ENCODE results near the gene ENTREP3. TPM values are rescaled to one million over a fixed set of nuclear protein-coding genes. Genes with fewer than 3 reads are reported as not detected.
A peak's percentile ranks its signal among the peaks of the same experiment; 100 is the strongest.

Gene ENTREP3
- total RNA-seq, 4 donors from 2014 or later: 9.0 to 21.9 (median 15.7) TPM

- peak overlapping the region; percentile 90 to 97 (median 94) for H3K27ac ChIP-seq
- no peaks in the 10 kb centered on the region for H3K9me3 ChIP-seq
- peaks cover 20 to 46% (median 32%) of the 10 kb centered on the region in 4 donors for H3K4me1 ChIP-seq
- H3K27me3 ChIP-seq: no peaks in the 10 kb centered on the region
- peak; percentile 97 for DNase-seq
- H3K4me3 ChIP-seq: peak overlapping the region; percentile 12 to 80 (median 58)
- in situ Hi-C loops (cut with MboI; ENCODE audit: low pct_ligation_motif_present in 1 of 4, low pct_unique_long_range_greater_than_20kb in 1 of 4, low sequenced_read_pairs in 3 of 4): no loop called here
- intact Hi-C loops (cut with DNase I; ENCODE audit: low total_unique reads): no loop called here
- WGBS, 2 donors (ENCODE audit: low coverage in 1 of 2): 0 to 1% methylated on average over 10 to 53 of the region's 53 CpGs
- TF ChIP-seq CTCF (IDR thresholded peaks at IDR 0.05): peak; percentile 27 to 99 (median 79)
- TF ChIP-seq POLR2AphosphoS5 (IDR thresholded peaks at IDR 0.05): peak; percentile 88 to 91 (median 88)
- no peak for TF ChIP-seq EP300 (IDR thresholded peaks at IDR 0.05; ENCODE audit: low read depth)
- TF ChIP-seq POLR2A (IDR thresholded peaks at IDR 0.05): peak; percentile 87
- H3K36me3 ChIP-seq: no peaks in the 10 kb centered on the region
Measured at GRCh38 chr1:155244368-155245162, 10.7 kb downstream of the ENTREP3 start.

DNA sequence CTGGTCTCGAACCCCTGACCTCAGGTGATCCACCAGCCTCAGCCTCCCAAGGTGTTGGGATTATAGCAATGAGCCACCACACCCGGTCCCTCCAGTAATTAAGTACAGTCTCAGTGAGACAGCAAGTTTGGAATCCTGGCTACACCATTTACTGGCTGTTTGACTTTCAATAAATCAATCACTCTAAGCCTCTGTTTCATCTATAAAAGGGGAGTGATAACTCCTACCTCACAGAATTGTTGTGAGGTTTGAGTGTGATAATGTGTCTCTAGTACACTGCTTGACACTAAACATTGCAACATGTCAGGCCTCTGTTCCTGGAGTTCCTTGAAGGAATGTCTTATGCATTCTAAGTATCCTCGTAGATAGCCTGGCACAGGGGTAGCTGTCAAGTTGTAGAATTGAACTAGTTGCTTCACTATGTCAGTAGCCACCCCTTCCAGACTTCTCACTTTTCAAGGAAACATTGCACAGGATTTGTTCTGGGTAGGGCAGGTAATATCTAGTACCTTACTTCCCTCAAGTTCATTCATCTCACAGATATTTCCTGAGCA lies 12.4 kb downstream of the ENTREP3 start:
- intact Hi-C loops (cut with DNase I; ENCODE audit: low total_unique reads) (no loop called here), in situ Hi-C loops (cut with MboI; ENCODE audit: low pct_ligation_motif_present in 1 of 4, low pct_unique_long_range_greater_than_20kb in 1 of 4, low sequenced_read_pairs in 3 of 4) (no loop called here)
- DNase-seq: no peak
- Histone ChIP-seq H3K9me3 (no peaks in the 10 kb centered on the region), H3K4me3 (no peak overlapping the region), H3K27ac (peak overlapping the region; percentile 90 to 97 (median 94)), H3K36me3 (no peaks in the 10 kb centered on the region), H3K4me1 (peaks cover 20 to 46% (median 32%) of the 10 kb centered on the region in 4 donors), H3K27me3 (no peaks in the 10 kb centered on the region)
- 49 to 80% methylated on average over 1 to 3 of the region's 3 CpGs for WGBS, 2 donors (ENCODE audit: low coverage in 1 of 2)
- TF ChIP-seq POLR2AphosphoS5 (IDR thresholded peaks at IDR 0.05): peak in 1 of 3 donors; percentile 36
- no peak for TF ChIP-seq EP300 (IDR thresholded peaks at IDR 0.05; ENCODE audit: low read depth)

DNA sequence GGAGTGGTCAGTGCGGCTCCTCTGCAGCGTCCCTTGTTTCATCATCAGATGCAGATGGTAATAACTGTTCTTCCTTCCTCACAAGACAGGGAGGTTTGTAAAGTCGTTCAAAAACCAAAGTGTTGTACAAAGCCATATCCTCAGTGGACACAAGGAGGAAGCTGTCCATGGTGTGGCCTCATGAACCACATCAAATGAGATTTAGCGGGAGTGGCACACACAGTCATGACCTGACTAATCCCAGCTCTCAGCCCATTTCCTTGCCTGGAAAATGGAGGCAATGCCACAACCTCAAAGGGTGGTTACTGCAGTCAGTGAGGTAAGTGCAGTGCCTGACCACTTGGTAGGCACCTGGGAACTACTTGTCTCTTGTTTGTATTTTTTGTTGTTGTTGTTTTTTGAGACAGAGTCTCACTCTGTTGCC lies 13.4 kb downstream of the ENTREP3 start:
- Histone ChIP-seq H3K36me3 (peaks cover 0 to 4% (median 2%) of the 10 kb centered on the region in 4 donors), H3K9me3 (no peaks in the 10 kb centered on the region), H3K27ac (peak overlapping the region; percentile 90 to 97 (median 94)), H3K4me1 (peaks cover 20 to 46% (median 32%) of the 10 kb centered on the region in 4 donors), H3K27me3 (no peaks in the 10 kb centered on the region), H3K4me3 (no peak overlapping the region)
- no peak for TF ChIP-seq EP300 (IDR thresholded peaks at IDR 0.05; ENCODE audit: low read depth)
- no peak for TF ChIP-seq CTCF (IDR thresholded peaks at IDR 0.05)
- no peak for TF ChIP-seq POLR2A (IDR thresholded peaks at IDR 0.05)
- TF ChIP-seq POLR2AphosphoS5 (IDR thresholded peaks at IDR 0.05): no peak
- no peak for DNase-seq
- intact Hi-C loops (cut with DNase I; ENCODE audit: low total_unique reads) (no loop called here), in situ Hi-C loops (cut with MboI; ENCODE audit: low pct_ligation_motif_present in 1 of 4, low pct_unique_long_range_greater_than_20kb in 1 of 4, low sequenced_read_pairs in 3 of 4) (no loop called here)
- WGBS, 2 donors (ENCODE audit: low coverage in 1 of 2): 65% methylated on average over 4 of the region's 4 CpGs; no CpG with 5 or more reads in 1 of the 2 donors

- Histone ChIP-seq H3K27me3 (no peaks in the 10 kb centered on the region), H3K4me1 (peaks cover 20 to 46% (median 32%) of the 10 kb centered on the region in 4 donors), H3K36me3 (peaks cover 0 to 11% (median 5%) of the 10 kb centered on the region in 4 donors), H3K9me3 (no peaks in the 10 kb centered on the region), H3K27ac (peak overlapping the region; percentile 65 to 97 (median 78)), H3K4me3 (peak overlapping the region in 3 of 4 donors; percentile 16 to 58 (median 28))
- in situ Hi-C loops (cut with MboI; ENCODE audit: low pct_ligation_motif_present in 1 of 4, low pct_unique_long_range_greater_than_20kb in 1 of 4, low sequenced_read_pairs in 3 of 4) (no loop called here), intact Hi-C loops (cut with DNase I; ENCODE audit: low total_unique reads) (no loop called here)
- TF ChIP-seq POLR2AphosphoS5 (IDR thresholded peaks at IDR 0.05): peak; percentile 23 to 70 (median 37)
- TF ChIP-seq EP300 (IDR thresholded peaks at IDR 0.05; ENCODE audit: low read depth): no peak
- WGBS, 2 donors (ENCODE audit: low coverage in 1 of 2): 11% methylated on average over 4 of the region's 4 CpGs; no CpG with 5 or more reads in 1 of the 2 donors
- peak; percentile 84 for DNase-seq
Measured at GRCh38 chr1:155241069-155241679, 14.1 kb downstream of the ENTREP3 start.
